ENCODE data around the gene GLIS2.

Gene GLIS2

DNA sequence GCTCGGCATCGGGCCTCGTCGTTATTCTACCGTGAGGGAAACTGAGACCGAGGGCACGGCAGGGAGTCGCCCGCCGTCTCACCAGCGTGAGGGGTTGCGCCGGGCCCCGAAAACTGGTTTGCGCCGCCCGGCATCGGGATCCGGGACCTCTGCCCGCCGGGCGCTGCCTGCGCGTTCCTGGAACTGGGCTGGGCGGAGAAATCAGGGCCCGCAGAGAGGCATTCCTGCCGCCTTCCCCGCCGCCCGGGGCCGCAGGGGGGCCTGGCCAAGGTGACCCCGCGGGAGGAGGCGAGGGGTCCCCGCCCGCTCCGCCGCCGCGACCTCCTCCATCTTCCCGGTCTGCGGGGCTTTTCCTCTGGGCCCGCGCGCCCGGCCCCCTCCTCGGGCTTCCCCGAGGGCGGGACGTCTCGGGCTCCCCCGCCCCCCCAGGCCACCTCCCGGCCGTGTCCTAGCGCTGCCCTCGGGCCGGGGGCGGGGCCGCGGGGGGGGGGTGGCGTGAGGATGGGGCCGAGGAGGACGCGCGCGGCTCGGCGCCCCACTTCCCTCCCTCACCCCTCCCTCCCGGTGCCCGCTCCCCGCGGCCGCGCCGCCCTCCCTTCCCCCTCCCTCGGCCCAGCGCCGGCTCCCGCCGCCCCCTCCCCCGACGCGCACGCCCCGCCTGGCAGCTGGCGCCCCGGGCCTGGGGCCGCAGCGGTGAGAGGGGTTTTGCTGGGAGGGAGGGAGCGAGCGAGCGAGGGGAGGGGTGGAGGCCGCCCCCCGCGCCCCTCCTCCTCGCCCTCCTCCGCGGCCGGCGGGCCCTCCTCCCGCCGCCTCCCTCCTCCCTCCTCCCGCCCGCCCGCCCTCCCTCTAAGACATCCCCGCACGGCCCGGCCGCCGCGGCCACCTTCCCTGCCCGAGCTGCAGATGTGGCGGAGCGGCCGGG lies at the start of gene GLIS2:
Gene GLIS2, plus strand, starts transcription at position 882 of the 922 bp plus-strand sequence. CDS start 16,214 bp downstream, outside the sequence.
- DNase-seq (ENCODE audit: low read depth) = no peak

DNA sequence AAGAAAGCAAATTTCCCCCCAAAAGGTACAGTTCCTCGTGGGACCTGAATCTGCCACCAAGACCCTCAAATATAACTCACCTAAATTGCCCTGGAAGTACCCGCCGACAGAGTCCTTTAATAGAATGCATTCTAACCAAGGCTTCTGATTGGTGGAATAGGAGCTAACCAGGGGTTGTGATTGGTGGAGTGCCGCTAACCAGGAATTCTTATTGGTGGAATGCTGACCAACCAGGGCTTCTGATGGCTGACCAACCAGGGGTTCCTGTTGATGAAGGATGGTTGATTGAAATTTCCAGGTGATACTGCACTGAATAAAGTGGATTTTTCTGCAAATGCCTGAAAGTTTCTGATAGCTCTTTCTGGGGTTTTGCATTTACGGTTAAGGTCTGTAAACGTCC lies 49.5 kb upstream of the GLIS2 start:
- no peak for DNase-seq (ENCODE audit: low read depth)

DNA sequence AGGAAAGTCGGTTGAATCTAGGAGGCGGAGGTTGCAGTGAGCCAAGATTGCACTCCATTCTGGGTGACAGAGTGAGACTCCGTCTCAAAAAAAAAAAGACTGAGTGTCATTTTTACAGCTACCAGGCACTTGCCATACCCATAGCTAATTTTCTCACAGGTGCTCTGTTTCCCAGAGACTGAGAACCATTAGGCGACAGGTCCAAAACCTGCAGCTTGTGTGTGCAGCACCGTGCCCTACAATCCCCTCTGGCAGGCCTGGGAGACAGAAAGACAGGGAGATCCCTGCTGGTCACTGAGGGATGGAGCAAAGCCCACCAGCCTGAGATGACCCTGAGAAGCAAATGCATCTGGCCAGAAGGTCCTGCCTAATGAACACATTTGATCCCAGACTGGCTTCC lies 45.8 kb upstream of the GLIS2 start:
- no peak for DNase-seq (ENCODE audit: low read depth)

DNA sequence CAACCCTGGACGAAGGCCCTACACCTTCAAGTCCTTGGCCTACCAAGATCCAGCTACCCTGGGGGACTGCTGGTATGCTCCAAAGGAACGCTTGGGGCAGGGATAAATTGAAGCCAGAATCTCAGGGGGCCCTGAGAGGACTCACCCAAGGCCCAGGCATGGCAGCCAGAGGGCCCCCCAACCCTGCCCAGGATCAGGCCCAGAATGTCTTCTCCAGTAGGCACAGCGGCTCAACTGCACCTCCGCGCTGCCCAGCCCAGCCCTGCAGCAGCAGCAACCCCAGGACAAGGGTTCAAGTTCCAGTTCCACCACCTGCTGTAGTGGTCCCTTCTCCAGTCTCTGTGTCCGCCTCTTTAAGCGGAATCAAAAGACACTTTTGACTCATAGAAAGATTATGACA lies 45.3 kb upstream of the GLIS2 start:
- DNase-seq (ENCODE audit: low read depth) = no peak

DNA sequence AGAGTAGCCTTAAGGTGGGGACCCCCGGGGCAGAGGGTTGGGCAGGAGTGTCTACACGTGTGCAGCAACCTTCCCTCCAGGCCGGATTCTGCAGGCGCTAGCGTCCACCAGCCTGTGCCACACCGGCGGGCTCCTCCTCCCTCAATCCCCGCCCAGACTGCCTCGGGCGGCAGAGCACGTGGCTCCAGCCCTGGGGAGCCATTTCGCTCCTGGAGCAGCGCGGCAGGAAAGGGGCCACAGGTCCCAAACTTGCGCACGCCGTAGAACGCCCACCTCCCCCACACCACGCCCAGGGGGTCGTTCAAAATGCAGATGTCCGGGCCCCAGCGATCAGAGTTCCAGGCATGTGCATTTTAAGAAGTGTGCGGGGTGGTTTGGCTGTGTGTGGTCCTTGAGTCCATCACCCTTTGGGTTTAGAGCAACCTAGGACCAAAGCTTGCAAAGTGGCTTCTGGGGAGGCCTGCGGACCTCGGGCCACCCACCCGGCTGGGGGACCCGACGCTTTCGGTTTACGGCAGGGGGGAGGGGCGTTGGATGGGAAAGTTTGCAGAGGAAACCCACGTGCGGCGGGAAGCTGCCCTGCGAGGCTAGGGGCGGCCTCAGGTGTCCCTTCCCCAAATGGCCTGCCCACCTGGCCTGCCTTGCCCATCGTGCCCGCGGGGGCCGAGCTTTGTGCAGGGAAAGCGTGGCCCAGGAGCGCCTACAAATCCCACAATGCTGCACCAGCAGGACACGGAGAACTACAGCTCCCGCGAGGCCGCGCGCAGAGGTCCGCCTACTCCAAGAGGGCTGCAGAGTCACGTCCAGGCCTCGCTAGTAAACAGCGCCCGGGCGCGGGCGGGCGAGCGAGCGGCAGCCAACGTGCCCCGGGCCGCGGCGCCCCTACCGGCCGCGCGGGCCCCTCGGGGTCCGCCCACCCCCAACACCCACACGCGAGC lies 44.4 kb upstream of the GLIS2 start:
- peak; percentile 76 for DNase-seq (ENCODE audit: low read depth)

DNA sequence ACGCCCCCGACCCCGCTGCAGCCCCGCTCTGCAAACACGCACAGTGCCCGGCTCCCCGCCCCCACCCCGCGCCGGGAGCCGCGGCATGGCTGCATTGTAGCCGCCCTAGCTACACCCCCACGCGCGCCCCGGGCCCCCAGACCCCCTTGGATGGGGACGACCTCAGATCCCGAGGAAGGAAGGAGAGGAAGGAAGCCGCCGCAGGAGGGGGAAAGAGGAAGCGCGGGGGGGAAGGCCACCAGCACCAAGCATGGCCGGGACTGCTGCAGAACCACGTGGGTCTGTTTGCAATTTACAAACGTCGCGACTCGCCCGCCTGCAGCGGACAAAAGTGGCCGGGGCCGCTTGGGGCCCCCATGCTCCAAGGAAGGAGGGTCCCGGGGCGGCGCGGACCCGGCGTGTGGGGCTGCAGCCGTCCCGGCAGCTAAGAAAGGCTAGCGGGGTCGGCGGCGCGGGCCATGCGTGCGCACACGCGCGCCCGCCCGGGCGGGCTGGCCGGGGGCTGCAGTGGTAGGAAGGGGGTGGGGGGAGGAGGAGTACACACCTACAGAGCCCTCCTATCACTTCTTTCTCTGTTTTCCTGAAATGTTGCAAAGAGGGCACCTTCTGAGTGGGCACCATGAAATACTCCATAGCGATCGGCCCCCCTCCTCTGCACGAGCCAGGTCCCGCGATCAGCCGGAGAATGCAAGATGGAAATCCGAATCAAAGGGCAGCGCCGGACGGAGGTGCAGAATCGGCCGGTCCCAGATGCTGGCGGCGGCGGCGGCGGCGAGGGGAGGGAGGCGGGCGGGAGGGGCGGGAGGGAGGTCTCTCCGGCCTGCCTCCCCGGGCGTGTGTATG lies 43.5 kb upstream of the GLIS2 start:
- no peak for DNase-seq (ENCODE audit: low read depth)

DNA sequence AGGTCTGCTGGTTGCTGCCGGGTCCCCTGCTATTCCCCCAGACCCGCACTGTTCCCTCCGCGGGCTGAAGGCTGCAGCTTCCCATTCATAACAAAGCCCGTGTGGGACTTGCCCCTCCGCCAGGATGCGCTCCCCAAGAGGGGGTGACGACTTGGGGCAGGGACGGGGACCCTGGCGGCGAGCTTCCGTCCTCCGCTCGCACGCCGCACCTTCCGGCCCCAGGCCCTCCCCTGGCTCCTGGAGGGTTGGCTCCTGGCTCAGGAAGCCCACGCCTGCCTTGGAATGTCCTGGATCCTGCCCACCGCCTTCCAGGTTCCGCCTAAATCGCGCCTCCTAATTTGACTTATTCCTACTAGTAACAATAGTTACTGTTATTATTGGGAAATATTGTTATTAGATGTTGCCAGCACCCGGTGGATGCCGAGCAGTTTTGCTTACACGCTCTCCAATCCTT lies 42.0 kb upstream of the GLIS2 start:
- DNase-seq (ENCODE audit: low read depth) = peak; percentile 21

DNA sequence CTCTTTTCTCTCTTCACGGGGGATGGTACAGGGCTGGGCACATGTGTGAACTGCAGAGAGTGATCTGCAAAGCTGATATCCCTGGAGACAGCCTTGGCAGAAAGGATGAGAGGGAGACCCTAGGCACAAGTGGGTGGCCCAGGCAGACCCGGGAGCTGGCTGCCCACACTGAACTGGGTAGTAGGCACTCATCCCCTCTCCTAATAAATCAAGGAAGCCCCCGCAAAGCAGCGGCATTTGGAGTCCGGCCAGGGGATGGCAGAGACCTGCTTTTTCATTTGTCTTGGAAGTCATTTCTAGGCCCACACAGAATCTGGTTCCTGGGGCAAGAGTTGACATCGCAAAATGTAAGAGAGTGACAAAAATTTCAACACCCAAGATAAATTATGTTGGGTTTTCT lies 40.0 kb upstream of the GLIS2 start:
- DNase-seq (ENCODE audit: low read depth) = no peak

DNA sequence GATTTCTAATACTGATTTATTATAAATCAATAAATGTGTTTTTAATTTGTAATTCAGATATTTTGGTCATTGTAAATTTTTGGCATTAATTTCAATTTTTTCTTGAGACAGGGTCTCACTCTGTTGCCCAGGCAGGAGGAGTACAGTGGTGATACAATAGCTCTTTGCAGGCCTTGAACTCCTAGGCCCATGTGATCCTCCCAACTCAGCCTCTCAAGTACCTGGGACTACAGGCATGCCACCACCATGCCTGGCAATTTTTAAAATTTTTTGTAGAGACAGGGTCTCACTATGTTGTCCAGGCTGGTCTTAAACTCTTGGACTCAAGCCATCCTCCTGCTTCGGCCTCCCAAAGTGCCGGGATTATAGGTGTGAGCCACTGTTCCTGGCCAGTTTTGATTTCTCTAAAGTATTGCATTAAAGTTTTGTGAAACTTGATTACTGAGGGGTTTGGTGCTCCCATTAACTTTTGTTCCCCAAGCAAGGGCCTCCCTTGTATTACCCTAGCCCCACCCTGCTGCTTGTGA lies 37.8 kb upstream of the GLIS2 start:
- no peak for DNase-seq (ENCODE audit: low read depth)

DNA sequence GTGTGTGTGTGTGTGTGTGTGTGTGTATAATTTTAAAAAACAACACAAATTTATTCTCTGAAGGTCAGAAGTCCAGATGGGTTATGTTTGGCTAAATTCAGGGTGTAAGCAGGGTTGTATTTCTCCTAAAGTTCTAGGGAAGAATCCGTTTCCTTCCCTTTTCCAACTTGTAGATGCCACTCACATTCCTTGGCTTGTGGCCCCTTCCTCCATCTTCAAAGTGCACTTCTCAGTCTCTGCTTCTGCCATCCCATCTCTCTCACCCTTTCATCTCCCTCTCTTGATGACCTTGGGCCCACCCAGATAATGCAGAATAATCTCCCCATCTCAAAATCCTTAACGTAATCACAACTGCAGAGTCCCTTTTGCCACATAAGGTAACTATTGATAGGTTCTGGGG lies 35.2 kb upstream of the GLIS2 start:
- no peak for DNase-seq (ENCODE audit: low read depth)

DNA sequence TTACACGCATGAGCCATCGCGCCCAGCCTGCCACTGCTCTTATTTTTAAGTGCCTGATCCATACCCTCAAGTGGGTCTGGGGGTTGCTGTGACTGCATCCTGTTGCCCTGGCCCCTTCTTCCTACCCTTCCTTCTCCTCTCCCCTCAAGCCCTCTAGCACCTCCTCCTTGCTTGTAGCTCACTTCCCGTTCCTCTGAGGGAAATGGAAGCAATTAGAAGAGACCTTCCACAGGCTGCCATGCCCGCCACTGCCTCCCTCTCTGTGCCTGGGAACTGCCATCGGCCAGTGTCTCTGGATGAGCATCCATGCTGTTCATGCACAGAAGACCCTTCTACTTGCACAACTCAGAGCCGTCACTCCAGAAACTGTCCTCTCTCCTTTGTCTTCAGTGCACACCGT lies 32.4 kb upstream of the GLIS2 start:
- no peak for DNase-seq (ENCODE audit: low read depth)

DNA sequence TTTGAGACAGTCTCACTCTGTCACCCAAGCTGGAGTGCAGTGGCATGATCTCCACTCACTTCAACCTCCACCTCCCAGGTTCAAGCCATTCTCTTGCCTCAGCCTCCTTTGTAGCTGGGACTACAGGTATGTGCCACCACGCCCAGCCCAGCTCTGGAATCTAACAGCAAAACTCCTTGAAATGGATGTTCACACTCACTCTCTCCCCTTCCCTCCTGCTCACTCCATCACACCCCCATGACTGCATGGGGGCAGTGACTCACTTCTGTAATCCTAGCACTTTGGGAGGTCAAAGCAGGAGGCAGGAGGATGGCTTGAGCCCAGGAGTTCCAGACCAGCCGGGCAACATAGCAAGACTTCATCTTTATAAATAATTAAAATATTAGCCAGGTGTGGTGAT lies 31.9 kb upstream of the GLIS2 start:
- DNase-seq (ENCODE audit: low read depth) = no peak

DNA sequence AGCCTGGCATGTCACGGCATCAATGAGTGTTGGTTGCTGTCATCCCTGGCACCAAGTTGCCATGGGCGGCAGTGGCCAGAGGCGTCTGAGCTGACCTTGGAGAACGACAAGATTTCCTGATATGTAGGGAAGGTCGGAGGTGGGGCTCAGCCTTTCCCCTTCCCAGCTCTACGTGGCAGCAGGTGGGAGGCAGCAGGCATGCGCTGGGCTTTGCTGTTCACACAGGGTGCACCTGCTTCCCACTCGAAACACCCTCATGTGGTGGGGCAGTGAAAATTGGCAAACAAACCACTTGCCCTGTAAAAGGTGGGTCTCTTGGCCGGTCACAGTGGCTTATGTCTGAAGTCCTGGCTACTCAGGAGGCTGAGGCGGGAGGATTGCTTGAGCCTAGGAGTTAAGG lies 30.7 kb upstream of the GLIS2 start:
- no peak for DNase-seq (ENCODE audit: low read depth)

DNA sequence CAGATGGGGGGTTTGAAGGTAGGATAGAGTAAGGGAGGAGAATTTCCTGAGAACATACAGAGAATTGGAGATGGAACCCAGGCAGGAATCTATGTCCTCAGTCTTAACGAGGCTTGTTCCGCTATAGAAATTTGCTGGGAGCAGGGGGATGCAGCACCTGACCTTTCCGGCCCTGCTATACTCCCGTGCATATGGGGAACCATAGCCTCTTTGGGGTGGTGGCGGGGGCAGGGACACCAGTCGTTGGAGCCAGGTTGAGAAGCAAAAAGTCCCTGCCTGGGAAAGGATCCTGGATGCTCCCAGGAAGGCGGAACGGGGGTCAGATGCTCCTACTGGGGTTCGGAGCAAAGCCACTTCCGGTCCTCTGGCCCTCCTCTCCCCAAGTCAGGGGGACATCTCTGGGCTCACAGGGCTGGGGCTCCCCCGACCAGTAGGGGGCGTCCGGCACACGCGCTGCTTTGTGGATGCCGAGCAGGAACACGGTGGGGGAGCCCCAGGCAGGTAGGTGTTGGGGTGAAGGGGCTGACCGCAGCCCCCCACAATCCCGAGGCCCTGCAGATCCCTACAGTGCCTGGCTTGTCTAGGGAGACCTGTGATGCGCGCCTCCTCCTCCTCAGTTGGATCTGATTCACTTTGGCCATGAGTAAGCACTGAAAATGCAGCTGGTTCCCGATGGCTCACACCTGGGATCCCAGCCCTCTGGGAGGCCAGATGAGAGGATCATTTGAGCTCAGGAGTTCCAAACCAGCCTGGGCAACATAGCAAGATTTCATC lies 27.5 kb upstream of the GLIS2 start:
- DNase-seq (ENCODE audit: low read depth) = peak; percentile 86

DNA sequence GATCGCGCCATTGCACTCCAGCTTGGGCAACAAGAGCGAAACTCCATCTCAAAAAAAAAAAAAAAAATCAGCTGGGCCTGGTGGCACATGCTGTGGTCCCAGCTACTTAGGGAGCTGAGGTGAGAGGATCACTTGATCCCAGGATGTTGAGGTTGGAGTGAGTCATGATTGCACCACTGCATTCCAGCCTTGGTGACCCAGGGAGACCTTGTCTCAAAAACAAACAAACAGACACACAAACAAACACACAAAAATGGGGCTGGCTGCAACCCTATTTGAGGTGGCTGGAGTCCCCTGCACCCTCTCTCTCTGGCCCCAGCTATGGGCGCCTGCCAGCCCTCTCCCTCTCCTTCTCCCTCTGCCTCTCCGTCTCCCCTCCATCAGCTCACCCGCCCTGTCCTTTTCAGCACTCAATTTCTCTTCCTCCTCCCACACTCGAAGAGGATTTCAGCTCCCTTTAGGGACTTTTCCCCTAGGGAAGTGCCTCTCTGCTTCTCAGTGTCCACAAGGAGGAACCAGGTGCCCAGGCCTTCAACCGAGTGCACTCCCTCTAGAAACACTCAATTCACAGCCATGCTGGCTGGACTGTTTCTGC lies 25.5 kb upstream of the GLIS2 start:
- no peak for DNase-seq (ENCODE audit: low read depth)

DNA sequence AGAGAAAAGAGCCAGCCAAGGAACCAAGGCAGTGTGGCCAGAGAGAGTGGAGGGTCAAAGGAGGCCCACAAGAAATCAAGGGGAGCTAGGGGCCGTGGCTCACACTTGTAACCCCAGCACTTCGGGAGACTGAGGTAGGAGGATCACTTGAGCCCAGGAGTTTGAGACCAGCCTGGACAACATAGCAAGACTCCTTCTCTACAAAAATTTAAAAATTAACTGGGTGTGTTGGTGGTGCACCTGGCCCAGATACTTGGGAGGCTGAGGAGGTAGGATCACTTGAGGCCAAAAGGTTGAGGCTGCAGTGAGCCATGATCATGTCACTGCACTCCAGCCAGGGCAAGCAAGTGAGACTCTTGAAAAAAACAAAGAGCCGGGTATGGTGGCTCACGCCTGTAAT lies 24.2 kb upstream of the GLIS2 start:
- no peak for DNase-seq (ENCODE audit: low read depth)

DNA sequence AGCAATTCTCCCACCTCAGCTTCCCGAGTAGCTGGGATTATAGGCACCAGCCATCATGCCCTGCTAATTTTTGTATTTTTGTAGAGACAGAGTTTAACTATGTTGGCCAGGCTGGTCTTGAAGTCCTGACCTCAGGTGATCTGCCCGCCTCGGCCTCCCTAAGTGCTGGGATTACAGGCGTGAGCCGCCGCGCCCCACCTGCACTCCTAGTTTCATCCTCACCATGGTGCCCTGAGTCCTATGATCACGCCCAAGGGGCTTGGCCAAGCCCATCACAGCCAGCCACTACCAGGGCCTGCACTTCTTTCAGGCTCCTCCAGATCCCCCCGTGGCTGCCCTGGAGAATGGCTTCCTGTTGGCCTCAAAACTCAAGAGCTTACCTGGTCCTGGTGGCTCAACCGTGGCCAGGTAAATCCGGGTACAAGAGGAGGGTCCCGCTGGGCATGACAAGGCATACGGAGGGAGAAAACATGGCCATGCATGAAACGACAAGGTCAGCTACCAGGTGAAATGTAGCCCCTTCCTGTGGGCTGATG lies 22.6 kb upstream of the GLIS2 start:
- no peak for DNase-seq (ENCODE audit: low read depth)

DNA sequence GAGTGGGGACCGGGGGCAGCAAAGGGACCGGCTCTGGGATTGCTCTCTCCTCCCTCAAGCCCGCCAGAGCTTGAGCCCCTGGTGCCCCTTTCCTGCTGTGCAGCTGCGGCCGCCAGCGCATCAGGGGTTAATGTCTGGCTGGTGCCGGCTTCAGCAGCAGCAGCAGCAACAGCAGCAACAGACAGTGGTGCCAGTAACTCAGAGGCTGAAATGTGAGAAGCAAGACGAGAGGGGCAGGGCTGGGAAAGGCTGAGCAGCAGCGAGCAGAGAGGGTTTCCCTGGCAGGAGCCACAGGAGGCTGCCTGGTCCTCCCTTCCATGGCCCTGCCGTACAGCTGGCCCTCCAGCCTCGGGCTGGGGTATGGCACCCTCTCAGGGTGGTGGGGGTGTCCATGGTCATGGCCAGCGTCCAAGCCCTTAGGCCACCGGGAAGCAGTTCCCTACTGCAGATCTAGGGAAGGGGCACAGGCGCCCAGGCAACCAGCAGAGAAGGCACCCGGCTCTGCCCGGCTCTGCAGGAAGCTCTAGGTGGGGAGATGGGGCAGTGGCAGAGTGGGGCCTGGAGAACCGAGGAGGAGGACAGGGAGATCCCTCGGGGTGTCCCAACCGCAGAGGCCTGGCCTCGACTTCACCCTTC lies 21.9 kb upstream of the GLIS2 start:
- DNase-seq (ENCODE audit: low read depth) = no peak

DNA sequence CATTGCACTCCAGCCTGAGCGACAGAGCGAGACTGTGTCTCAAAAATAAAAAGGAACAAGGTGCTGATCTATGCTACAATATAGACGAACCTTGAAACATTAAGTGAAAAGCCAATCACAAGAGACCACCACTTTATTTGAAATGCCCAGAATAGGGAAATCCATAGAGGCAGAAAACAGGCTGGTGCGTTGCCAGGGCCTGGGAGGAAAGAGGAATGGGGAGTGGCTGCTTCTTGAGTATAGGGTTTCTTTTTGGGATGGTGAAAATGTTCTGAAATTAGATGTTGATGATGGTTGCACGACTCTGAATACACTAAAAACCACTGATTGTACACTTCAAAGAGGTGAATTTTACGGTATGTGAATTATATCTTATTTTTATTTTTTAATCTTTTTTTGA lies 20.3 kb upstream of the GLIS2 start:
- DNase-seq (ENCODE audit: low read depth) = no peak

DNA sequence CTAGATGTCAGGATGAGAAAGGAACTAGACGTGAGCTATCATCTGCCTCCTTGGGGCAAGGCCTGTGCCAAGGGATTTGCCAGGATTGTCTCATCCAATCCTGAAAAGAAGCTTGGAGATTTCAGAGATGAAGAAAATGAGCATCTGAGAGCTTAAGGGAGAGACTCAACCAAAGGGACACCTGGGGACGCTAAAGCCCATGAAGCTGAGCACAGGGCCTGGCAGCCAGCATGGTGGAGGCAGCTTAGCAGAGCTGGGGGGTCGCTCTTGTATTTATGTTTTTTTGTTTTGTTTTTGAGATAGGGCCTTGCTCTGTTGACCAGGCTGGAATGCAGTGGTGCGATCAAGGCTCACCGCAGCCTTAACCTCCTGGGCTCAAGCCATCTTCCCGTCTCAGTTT lies 18.4 kb upstream of the GLIS2 start:
- DNase-seq (ENCODE audit: low read depth) = no peak

Data from activated T-cell treated with anti-CD3 and anti-CD28 coated beads for 1 hour (primary cell).